Endodermal cell (in vitro differentiated cells): Measurements from ENCODE around the gene NCKIPSD. TPM values are rescaled to one million over a fixed set of nuclear protein-coding genes. Genes with fewer than 3 reads are reported as not detected.

Source experiments
- DNase-seq: peaks from one replicate; pipeline ENCODE4 v3.0.0-alpha.2; 2017
- H3K27ac ChIP-seq: 2 replicates; pipeline ENCODE4 v1.5.1; 2013; ENCODE audit warnings: mild to moderate bottlenecking, low read depth, low read length, moderate library complexity
- H3K27me3 ChIP-seq: 2 replicates; pipeline ENCODE4 v1.6.1; 2013; ENCODE audit warnings: mild to moderate bottlenecking, low read length, moderate library complexity; ENCODE audit not compliant: insufficient read depth, control insufficient read depth, poor library complexity, severe bottlenecking
- H3K36me3 ChIP-seq: 2 replicates; pipeline ENCODE4 v1.7.0; 2013; ENCODE audit warnings: mild to moderate bottlenecking, low read length, moderate library complexity; ENCODE audit not compliant: control insufficient read depth, insufficient read depth
- H3K4me1 ChIP-seq: one replicate; pipeline ENCODE4 v1.7.0; 2013; ENCODE audit warnings: low read length; ENCODE audit not compliant: control insufficient read depth, insufficient read depth
- H3K4me3 ChIP-seq: 2 replicates; pipeline ENCODE4 v1.5.1; 2013; ENCODE audit warnings: mild to moderate bottlenecking, low read length, moderate library complexity
- H3K9ac ChIP-seq: 2 replicates; pipeline ENCODE4 v1.6.1; 2013; ENCODE audit warnings: mild to moderate bottlenecking, low read length, moderate library complexity; ENCODE audit not compliant: poor library complexity, severe bottlenecking; ENCODE audit errors: extremely low read depth
- H3K9me3 ChIP-seq: 2 replicates; pipeline ENCODE4 v1.6.1; 2013; ENCODE audit warnings: mild to moderate bottlenecking, low read length, moderate library complexity; ENCODE audit not compliant: control insufficient read depth
- H3K27ac Mint-ChIP-seq: 2 replicates; pipeline ENCODE4 v1.8.0; 2020; ENCODE audit warnings: mixed read lengths
- H3K27me3 Mint-ChIP-seq: 2 replicates; pipeline ENCODE4 v1.8.0; 2021; ENCODE audit warnings: mild to moderate bottlenecking, mixed read lengths; ENCODE audit not compliant: insufficient read depth
- H3K36me3 Mint-ChIP-seq: 2 replicates; pipeline ENCODE4 v1.8.0; 2020; ENCODE audit warnings: low read depth, mixed read lengths
- H3K4me1 Mint-ChIP-seq: 2 replicates; pipeline ENCODE4 v1.8.0; 2020; ENCODE audit warnings: mixed read lengths
- H3K4me3 Mint-ChIP-seq: 2 replicates; pipeline ENCODE4 v1.8.0; 2020; ENCODE audit warnings: mild to moderate bottlenecking, moderate library complexity, mixed read lengths
- H3K9me3 Mint-ChIP-seq: 2 replicates; pipeline ENCODE4 v1.8.0; 2020; ENCODE audit warnings: mild to moderate bottlenecking, mixed read lengths
- WGBS, 2 experiments: methylation state at CpG; one replicate each; pipeline versions ENCODE4 v1.1.5 to v1.1.7; 2013; ENCODE audit warnings: missing lambda C conversion rate in 2 of 2, mixed read lengths in 1 of 2; ENCODE audit not compliant: insufficient coverage in 1 of 2, insufficient read length in 1 of 2; 5-methylcytosine and 5-hydroxymethylcytosine counted together
- total RNA-seq, 2 donors: library from RNA; stranded (reverse); fragmentation: NEBNext Ultra II Directional in 1 of 2; extraction: Animal tissue kit (Norgen Biotek cat#: 25700) in 1 of 2; gene quantifications; 2 replicates in 1 of 2; 3 replicates in 1 of 2; pipeline ENCODE4 v1.2.1, GENCODE V29; 2021
- TF ChIP-seq, protein P1 (sequence below): fragments of 200-600 bp; sonication (generic); conservative IDR thresholded peaks from 2 replicates; pipeline ENCODE4 v1.5.0; 2021; ENCODE audit warnings: antibody characterized with exemption, mild to moderate bottlenecking

The NCKIPSD gene
- total RNA-seq, 2 donors from 2014 or later, result 30.9 to 32.5 TPM

DNA sequence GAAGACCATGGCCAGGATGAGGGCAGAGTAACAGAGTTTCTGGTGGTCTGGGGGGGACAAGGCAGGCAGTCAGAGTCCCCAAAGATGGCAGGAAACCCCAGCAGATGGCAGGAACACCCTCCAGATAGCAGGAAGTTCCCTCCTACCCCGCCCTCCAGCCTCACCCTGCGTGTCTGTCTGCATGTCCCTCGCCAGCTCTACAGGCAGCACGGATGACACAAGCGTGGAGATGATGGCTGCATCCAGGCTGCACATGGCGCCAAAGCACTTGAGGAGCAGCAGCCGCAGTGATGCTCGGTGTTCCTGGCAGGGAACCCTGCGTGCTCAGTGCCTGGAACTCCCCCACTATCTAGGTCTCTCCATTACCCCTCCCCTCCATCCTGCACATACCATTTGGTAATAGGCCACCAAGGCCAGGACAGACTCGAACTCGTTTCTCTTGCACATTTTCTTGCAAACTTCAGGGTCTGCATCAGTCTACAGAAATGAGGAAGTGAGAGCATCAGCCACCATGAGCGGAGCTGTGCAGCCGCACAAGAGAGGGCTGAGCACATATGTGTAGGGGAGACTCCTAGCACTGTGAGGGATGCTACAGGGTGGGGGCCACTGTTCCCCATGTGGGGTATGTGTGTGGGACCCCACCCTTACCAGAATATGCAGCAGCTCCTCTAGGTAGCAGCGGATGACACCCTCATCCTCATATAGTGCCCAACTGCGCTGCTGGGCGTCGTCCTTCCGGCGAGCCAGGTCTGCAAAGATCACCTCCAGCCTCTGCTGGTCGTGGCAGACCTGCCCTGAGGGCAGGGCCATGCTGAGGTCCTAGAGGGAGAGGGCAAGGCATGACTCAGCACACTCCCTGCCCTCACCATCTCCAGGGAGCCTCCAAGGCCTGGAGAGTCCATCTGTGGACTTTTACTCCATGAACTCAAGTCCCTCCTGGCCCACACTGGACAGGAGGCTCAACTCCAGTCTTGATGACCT lies 6.0 kb downstream of the NCKIPSD start:
- peaks cover 69% of the 10 kb centered on the region for H3K36me3 ChIP-seq
- no peaks in the 10 kb centered on the region for H3K27me3 Mint-ChIP-seq
- no peak overlapping the region for H3K4me3 ChIP-seq
- TF ChIP-seq, protein P1, sequence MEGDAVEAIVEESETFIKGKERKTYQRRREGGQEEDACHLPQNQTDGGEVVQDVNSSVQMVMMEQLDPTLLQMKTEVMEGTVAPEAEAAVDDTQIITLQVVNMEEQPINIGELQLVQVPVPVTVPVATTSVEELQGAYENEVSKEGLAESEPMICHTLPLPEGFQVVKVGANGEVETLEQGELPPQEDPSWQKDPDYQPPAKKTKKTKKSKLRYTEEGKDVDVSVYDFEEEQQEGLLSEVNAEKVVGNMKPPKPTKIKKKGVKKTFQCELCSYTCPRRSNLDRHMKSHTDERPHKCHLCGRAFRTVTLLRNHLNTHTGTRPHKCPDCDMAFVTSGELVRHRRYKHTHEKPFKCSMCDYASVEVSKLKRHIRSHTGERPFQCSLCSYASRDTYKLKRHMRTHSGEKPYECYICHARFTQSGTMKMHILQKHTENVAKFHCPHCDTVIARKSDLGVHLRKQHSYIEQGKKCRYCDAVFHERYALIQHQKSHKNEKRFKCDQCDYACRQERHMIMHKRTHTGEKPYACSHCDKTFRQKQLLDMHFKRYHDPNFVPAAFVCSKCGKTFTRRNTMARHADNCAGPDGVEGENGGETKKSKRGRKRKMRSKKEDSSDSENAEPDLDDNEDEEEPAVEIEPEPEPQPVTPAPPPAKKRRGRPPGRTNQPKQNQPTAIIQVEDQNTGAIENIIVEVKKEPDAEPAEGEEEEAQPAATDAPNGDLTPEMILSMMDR, result no peak
- 95 to 97% methylated on average over 15 to 20 of the region's 20 CpGs for WGBS, 2 experiments
- H3K9me3 Mint-ChIP-seq, result no peaks in the 10 kb centered on the region
- H3K9me3 ChIP-seq, result no peaks in the 10 kb centered on the region
- H3K9ac ChIP-seq, result no peak overlapping the region
- H3K36me3 Mint-ChIP-seq, result peaks cover 64% of the 10 kb centered on the region
- peaks cover 7% of the 10 kb centered on the region for H3K4me1 ChIP-seq
- no peak for DNase-seq
- H3K4me3 Mint-ChIP-seq, result no peak overlapping the region
- H3K4me1 Mint-ChIP-seq, result peaks cover 7% of the 10 kb centered on the region
- no peak overlapping the region for H3K27ac Mint-ChIP-seq
- H3K27me3 ChIP-seq, result no peaks in the 10 kb centered on the region
- no peak overlapping the region for H3K27ac ChIP-seq

DNA sequence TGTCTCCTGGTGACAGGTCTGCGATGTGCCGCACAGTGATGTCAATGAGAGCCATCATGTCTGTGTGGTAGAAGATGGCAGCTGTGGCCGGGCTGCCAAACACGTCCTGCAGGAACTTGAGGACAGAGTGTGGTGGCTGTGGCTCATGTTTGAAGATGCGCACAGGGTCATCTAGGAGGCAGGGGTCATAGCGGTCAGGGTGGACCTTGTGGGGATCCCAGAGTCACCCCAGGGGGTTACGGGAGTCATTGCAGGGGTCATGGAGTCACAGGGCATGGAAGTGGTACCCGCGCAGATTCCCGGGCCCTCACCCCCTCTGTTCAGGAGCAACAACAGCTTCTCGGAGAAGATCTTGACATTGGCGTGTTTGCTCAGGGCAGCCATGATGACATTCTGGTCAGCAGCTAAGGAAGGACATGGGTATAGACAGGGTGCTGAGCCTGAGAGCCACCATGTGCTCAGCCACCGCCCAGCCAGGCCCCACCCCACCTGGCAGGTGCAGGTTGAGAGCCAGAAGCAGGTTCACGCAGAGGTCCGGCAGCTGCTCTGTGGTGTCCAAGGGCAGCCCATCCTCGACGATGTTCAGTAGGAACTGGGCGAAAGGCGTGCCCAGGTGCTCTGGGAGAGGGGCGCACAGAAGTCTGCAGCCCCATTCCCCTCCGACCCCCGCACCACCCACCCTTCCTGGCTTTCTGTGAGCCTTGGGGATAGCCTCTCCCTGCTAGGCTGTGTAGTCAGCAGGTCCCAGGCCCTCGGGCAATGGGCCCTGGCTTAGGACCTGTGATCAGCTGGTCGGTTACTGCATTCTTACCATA lies 6.9 kb downstream of the NCKIPSD start:
- no peaks in the 10 kb centered on the region for H3K27me3 Mint-ChIP-seq
- H3K27ac Mint-ChIP-seq, result no peak overlapping the region
- peaks cover 64% of the 10 kb centered on the region for H3K36me3 Mint-ChIP-seq
- WGBS, 2 experiments, result 96 to 98% methylated on average over 17 to 24 of the region's 24 CpGs
- no peak overlapping the region for H3K9ac ChIP-seq
- H3K4me1 Mint-ChIP-seq, result no peaks in the 10 kb centered on the region
- H3K4me3 Mint-ChIP-seq, result no peak overlapping the region
- no peaks in the 10 kb centered on the region for H3K4me1 ChIP-seq
- no peaks in the 10 kb centered on the region for H3K9me3 Mint-ChIP-seq
- no peak overlapping the region for H3K4me3 ChIP-seq
- H3K9me3 ChIP-seq, result no peaks in the 10 kb centered on the region
- no peaks in the 10 kb centered on the region for H3K27me3 ChIP-seq
- no peak overlapping the region for H3K27ac ChIP-seq
- H3K36me3 ChIP-seq, result peaks cover 69% of the 10 kb centered on the region
- TF ChIP-seq, protein P1, result no peak
- DNase-seq, result no peak

DNA sequence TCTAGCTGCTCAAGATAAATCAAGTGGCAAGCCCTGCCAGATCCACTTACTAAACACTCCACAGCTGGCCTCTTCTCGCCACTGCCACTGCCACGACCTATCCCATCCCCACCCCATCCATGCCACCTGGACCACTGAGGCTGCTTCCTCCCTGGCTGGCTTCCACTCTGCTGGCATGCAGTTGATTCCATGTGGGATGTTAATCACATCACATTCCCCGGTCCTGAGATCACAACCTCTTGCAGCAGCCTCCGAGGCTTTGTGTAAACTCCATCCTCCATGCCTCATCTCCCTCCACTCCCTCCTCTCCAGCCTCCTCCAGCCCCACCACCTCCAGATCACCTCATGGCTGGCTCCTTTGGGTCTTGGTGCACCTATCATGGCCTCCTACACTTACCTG lies 7.7 kb downstream of the NCKIPSD start:
- H3K27me3 Mint-ChIP-seq, result no peaks in the 10 kb centered on the region
- H3K27ac Mint-ChIP-seq, result no peak overlapping the region
- H3K36me3 Mint-ChIP-seq, result peaks cover 64% of the 10 kb centered on the region
- TF ChIP-seq, protein P1, result no peak
- Histone ChIP-seq H3K4me3 (no peak overlapping the region), H3K9me3 (no peaks in the 10 kb centered on the region), H3K9ac (no peak overlapping the region), H3K27me3 (no peaks in the 10 kb centered on the region), H3K4me1 (no peaks in the 10 kb centered on the region), H3K27ac (no peak overlapping the region), H3K36me3 (peaks cover 68% of the 10 kb centered on the region)
- WGBS, 2 experiments, result 91 to 96% methylated on average over 4 of the region's 4 CpGs
- no peak overlapping the region for H3K4me3 Mint-ChIP-seq
- H3K4me1 Mint-ChIP-seq, result no peaks in the 10 kb centered on the region
- H3K9me3 Mint-ChIP-seq, result no peaks in the 10 kb centered on the region
- no peak for DNase-seq
